Suprapubic skin (tissue), 4 donors: ENCODE results near the gene DUSP16. TPM values are rescaled to one million over a fixed set of nuclear protein-coding genes. Genes with fewer than 3 reads are reported as not detected.

Experiments used
- DNase-seq, 2 donors: peaks; one replicate each; pipeline ENCODE4 v3.0.0-alpha.2; 2019; ENCODE audit warnings: low spot score in 2 of 2
- H3K27ac ChIP-seq: fragments of 200-600 bp; sonication (generic); one replicate; pipeline ENCODE4 v1.5.1; 2019
- H3K27me3 ChIP-seq: fragments of 200-600 bp; sonication (generic); one replicate; pipeline ENCODE4 v1.5.1; 2019
- H3K36me3 ChIP-seq: fragments of 200-600 bp; sonication (generic); one replicate; pipeline ENCODE4 v1.5.1; 2019
- H3K4me1 ChIP-seq: fragments of 200-600 bp; sonication (generic); one replicate; pipeline ENCODE4 v1.5.1; 2019
- H3K4me3 ChIP-seq: fragments of 200-600 bp; sonication (generic); one replicate; pipeline ENCODE4 v1.5.1; 2019; ENCODE audit warnings: mild to moderate bottlenecking
- H3K9me3 ChIP-seq: fragments of 200-600 bp; sonication (generic); one replicate; pipeline ENCODE4 v1.5.1; 2019
- CTCF ChIP-seq, 2 donors: fragments of 200-600 bp in 1 of 2; fragments of 450-650 bp in 1 of 2; sonication (generic) in 1 of 2; IDR thresholded peaks; one replicate each; pipeline ENCODE4 v1.5.1; 2016 to 2019; ENCODE audit warnings: antibody characterized with exemption in 2 of 2, mild to moderate bottlenecking in 1 of 2, moderate library complexity in 1 of 2
- EP300 ChIP-seq: sonication (generic); formaldehyde crosslinking; IDR thresholded peaks from one replicate; pipeline ENCODE4 v1.6.1; 2017; ENCODE audit warnings: antibody characterized with exemption
- POLR2A ChIP-seq, 2 donors: fragments of 450-650 bp; IDR thresholded peaks; one replicate each; pipeline ENCODE4 v1.6.1; 2017; ENCODE audit warnings: antibody characterized with exemption in 2 of 2, mild to moderate bottlenecking in 2 of 2, moderate library complexity in 2 of 2
- POLR2AphosphoS5 ChIP-seq, 3 donors: sonication (generic); formaldehyde crosslinking; IDR thresholded peaks; one replicate each; pipeline ENCODE4 v1.6.1; 2017; ENCODE audit warnings: antibody characterized with exemption in 3 of 3
- WGBS: methylation state at CpG from one replicate; pipeline ENCODE4 v1.1.5; 2018; 5-methylcytosine and 5-hydroxymethylcytosine counted together
- total RNA-seq, 4 donors: library from RNA; depleted of rRNA; stranded (reverse); fragments of >200 nt; gene quantifications; one replicate each; pipeline ENCODE4 v1.1.0, GENCODE V29; 2016

Gene DUSP16
- total RNA-seq, 4 donors from 2014 or later: 20.3 to 33.2 (median 24.8) TPM

- no peaks in the 10 kb centered on the region for H3K9me3 ChIP-seq
- H3K27me3 ChIP-seq: no peaks in the 10 kb centered on the region
- TF ChIP-seq POLR2AphosphoS5 (IDR thresholded peaks at IDR 0.05): no peak
- no peak for DNase-seq
- H3K4me1 ChIP-seq: no peaks in the 10 kb centered on the region
- no peak overlapping the region for H3K4me3 ChIP-seq
- no peak overlapping the region for H3K27ac ChIP-seq
- 57% methylated on average over 4 of the region's 4 CpGs for WGBS
- H3K36me3 ChIP-seq: no peaks in the 10 kb centered on the region
Observed at GRCh38 chr12:12542964-12543363, 19.7 kb downstream of the DUSP16 start.

DNA sequence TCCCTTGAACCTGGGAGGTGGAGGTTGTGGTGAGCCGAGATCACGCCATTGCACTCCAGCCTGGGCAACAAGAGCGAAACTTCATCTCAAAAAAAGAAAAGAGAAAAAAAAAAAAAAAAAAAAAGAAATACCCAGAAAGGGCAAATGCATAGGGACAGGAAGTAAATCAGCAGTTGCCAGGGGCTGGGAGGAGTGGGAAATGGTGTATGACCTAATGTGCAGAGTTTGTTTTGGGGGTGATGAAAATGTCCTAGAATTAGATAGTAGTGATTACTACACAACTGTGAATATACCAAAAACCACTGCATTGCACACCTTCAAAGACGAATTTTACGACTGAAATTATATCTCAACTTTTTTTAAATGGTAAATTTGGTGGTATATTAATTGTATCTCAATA, 20.4 kb downstream of the DUSP16 start:
- H3K4me1 ChIP-seq: no peaks in the 10 kb centered on the region
- no peaks in the 10 kb centered on the region for H3K36me3 ChIP-seq
- H3K4me3 ChIP-seq: no peak overlapping the region
- TF ChIP-seq CTCF (IDR thresholded peaks at IDR 0.05): no peak
- no peak for TF ChIP-seq POLR2A (IDR thresholded peaks at IDR 0.05)
- no peak for TF ChIP-seq EP300
- no peak for TF ChIP-seq POLR2AphosphoS5 (IDR thresholded peaks at IDR 0.05)
- no peaks in the 10 kb centered on the region for H3K9me3 ChIP-seq
- no peak for DNase-seq
- over 99% methylated on average over 5 of the region's 5 CpGs for WGBS
- H3K27me3 ChIP-seq: no peaks in the 10 kb centered on the region
- H3K27ac ChIP-seq: no peak overlapping the region

DNA sequence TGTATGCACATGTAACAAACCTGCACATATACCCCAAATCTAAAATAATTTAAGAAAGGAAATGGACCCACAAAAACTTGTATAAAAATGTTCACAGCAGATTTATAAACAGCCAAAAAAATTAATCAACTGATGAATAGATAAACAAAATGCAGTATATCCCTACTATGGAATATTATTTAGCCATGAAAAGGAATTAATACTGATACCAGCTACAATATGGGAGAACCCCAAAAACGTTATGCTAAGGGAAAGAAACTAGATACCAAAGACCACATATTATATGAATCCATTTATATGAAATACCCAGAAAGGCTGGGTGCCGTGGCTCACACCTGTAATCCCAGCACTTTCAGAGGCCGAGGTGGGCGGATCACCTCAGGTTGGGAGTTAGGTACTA, 20.9 kb downstream of the DUSP16 start:
- H3K4me3 ChIP-seq: no peak overlapping the region
- no peaks in the 10 kb centered on the region for H3K9me3 ChIP-seq
- WGBS: 89% methylated on average over 4 of the region's 4 CpGs
- H3K4me1 ChIP-seq: no peaks in the 10 kb centered on the region
- H3K27me3 ChIP-seq: no peaks in the 10 kb centered on the region
- H3K27ac ChIP-seq: no peak overlapping the region
- no peak for TF ChIP-seq EP300
- TF ChIP-seq POLR2AphosphoS5 (IDR thresholded peaks at IDR 0.05): no peak
- no peaks in the 10 kb centered on the region for H3K36me3 ChIP-seq
- DNase-seq: no peak

GRCh38 chr12:12540261-12541013, 22.2 kb downstream of the DUSP16 start:
- WGBS: 88% methylated on average over 5 of the region's 5 CpGs
- Histone ChIP-seq H3K27ac (no peak overlapping the region), H3K27me3 (no peaks in the 10 kb centered on the region), H3K9me3 (no peaks in the 10 kb centered on the region), H3K4me1 (peaks cover under 1% of the 10 kb centered on the region), H3K36me3 (no peaks in the 10 kb centered on the region), H3K4me3 (no peak overlapping the region)
- no peak for DNase-seq
- TF ChIP-seq POLR2A (IDR thresholded peaks at IDR 0.05): no peak
- no peak for TF ChIP-seq CTCF (IDR thresholded peaks at IDR 0.05)
- TF ChIP-seq POLR2AphosphoS5 (IDR thresholded peaks at IDR 0.05): no peak
- no peak for TF ChIP-seq EP300

GRCh38 chr12:12539028-12539810, 23.4 kb downstream of the DUSP16 start:
- no peak for TF ChIP-seq CTCF (IDR thresholded peaks at IDR 0.05)
- no peak for TF ChIP-seq EP300
- TF ChIP-seq POLR2A (IDR thresholded peaks at IDR 0.05): no peak
- TF ChIP-seq POLR2AphosphoS5 (IDR thresholded peaks at IDR 0.05): no peak
- Histone ChIP-seq H3K27me3 (no peaks in the 10 kb centered on the region), H3K9me3 (no peaks in the 10 kb centered on the region), H3K27ac (no peak overlapping the region), H3K4me3 (no peak overlapping the region), H3K36me3 (no peaks in the 10 kb centered on the region), H3K4me1 (peaks cover 7% of the 10 kb centered on the region)
- 62% methylated on average over 7 of the region's 7 CpGs for WGBS
- DNase-seq: no peak

DNA sequence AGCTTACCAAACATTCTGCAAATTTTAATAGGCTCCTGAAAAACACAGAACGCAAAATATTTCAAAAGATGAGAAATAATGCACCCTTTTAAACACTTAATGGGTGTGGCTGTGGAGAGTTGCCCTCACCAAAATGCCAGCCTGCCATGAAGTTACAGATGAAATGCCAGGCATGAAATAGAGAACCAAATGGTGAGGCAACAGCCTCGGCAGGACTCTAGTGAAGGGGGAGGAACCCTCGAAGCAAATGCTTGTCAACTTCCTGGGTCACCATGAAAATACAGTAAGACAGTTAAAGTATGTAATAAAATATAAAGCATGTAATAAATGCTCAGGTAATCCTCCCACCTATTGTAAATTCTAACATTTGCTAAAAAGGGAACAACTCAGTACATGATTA, 24.1 kb downstream of the DUSP16 start:
- H3K27ac ChIP-seq: no peak overlapping the region
- no peak for TF ChIP-seq CTCF (IDR thresholded peaks at IDR 0.05)
- TF ChIP-seq POLR2A (IDR thresholded peaks at IDR 0.05): no peak
- TF ChIP-seq POLR2AphosphoS5 (IDR thresholded peaks at IDR 0.05): no peak
- no peak for TF ChIP-seq EP300
- WGBS: 62% methylated on average over 3 of the region's 3 CpGs

More for the DNA sequence above, 24.1 kb downstream of the DUSP16 start:
- Histone ChIP-seq H3K9me3 (no peaks in the 10 kb centered on the region), H3K4me1 (peaks cover 7% of the 10 kb centered on the region), H3K36me3 (no peaks in the 10 kb centered on the region), H3K27me3 (no peaks in the 10 kb centered on the region), H3K4me3 (no peak overlapping the region)
- no peak for DNase-seq
